T-helper 2 cell (primary cell): Measurements from ENCODE around the gene USP10.
"Not testable (repeated sequence)": the region's sequence is repeated elsewhere in the genome, so short reads cannot be mapped to it uniquely, and the experiment has no call there.

ENCODE experiments used
- DNase-seq, 5 experiments: peaks; one replicate each; pipeline versions ENCODE4 v3.0.0 to v3.0.0-alpha.2; 2012 to 2022

Gene USP10

DNA sequence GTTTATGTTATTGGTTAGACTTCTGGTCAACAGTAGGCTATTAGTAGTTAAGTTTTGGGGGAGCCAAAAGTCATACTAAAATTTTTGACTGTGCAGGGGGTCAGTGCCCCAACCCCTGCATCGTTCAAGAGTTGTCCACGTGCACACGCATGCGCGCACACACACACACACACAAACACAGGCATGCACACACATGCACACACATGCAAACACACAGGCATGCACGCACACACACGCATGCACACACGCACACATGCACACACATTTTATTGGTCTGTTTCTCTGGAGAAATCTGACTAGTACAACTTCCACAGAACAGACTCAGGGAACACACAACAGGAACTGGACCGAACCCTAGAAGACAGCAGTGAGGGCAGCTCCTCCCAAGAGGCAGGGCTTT, 24.4 kb upstream of the USP10 start:
- DNase-seq = no peak

DNA sequence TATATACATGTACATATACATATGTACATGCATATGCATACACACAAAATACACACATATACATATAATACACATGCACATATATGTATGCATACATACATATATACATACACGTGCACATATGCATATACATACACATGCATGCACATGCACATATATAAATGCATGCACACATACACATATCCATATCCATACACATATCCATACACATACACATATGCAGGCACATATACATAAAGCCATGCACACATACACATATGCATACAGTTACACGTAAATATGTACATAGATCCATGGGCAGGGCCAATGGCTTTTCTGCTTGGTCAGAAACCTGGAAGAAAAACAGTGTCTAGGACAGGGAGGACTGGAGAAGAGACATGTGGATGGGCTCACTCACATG, 23.9 kb upstream of the USP10 start:
- no peak for DNase-seq

DNA sequence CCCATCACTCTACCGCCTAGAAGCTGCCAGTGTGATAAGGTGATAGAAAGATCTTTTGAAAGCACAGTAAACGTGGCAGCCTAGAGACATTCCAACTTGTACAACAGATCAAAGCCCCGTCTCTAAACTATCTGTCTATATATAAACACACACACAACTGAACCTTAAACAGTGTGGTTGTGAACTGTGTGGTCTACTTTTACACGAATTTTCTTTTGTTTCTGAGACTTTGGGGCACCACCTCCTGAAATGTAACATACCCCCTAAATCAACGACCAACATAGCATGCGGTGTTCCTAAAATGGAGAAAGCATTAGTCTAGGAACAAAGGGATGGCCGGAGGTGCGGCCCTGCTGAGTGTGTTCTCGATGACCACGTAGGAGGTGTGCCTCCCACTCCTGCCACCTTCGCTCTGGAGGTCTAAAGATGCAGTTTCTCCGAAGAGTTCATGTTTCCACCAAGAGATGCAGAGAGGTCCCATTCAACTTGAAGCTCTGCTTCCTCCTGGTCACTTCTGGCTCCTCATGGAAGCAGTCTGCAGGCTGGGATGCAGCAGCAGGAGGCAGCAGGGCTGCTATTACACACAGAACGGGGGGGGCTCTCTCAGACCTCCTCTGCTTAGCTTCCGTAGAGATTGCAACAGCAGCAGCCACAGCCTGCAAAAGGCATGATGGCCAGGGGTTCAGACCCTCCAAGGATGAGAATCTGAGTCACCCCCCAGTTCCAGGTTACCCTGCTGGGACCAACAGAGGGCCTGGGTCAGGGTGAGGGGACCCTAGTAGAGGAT, 22.6 kb upstream of the USP10 start:
- no peak for DNase-seq

DNA sequence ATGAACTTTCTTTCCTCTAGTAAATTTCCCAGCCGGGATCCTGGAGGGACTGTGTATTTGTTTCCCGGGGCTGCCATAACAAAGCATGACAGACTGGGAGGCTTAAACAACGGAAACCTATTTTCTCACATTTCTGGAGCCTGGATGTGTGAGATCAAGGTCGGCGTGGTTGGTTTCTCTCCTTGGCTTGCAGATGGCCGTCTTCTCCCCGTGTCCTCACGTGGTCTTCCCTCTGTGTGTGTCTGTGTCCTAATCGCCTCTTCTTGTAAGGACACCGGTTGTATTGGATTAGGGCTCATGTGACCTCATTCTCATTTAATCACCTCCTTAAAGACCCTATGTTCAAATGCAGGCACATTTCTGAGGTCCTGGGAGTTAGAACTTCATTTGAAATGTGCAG, 22.0 kb upstream of the USP10 start:
- DNase-seq = no peak

DNA sequence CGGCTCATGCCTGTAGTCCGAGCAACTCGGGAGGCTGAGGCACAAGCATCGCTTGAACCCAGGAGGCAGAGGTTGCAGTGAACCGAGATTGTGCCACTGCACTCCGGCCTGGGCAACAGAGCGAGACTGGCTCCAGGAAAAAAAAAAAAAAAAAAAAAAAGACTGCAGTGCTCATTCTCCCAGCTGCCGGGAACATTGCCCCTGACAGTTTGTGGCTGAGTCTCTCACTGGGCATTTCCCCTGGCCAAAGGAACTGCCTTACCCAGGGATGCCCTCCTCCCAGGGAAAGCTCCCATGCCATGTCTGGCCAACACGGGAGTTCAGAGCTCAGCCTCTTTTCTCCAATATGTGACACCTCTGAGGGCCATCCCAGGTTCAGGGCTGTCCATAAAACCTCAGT, 21.3 kb upstream of the USP10 start:
- no peak for DNase-seq

DNA sequence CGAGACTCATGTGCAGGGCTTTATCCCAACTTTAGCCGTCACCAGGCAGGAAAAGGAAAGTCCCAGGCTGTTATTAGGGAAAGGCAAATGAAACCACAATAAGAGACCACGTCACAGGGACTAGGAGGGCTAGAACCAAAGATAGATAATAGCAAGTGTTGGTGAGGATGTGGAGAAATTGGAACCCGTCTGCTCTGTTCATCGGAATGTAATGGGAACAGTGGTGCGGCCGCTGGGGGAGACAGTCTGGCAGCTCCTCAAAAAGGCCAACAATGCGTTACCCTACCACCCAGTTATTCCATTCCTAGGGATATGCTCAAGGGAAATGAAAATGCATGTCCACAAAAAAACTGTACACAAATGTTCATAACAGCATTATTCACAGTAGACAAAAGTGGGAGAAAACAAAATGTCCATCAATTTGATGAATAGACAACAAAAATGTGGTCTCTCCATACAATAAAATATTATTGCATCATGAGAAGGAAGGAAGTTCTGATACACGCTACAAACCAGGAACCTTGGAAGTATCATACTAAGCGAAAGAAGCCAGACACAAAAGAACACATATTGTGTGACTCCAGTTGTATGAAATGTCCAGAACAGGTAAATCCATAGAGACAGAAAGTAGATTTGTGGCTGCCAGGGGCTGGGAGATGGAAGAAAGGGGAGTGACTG, 19.5 kb upstream of the USP10 start:
- DNase-seq = no peak

DNA sequence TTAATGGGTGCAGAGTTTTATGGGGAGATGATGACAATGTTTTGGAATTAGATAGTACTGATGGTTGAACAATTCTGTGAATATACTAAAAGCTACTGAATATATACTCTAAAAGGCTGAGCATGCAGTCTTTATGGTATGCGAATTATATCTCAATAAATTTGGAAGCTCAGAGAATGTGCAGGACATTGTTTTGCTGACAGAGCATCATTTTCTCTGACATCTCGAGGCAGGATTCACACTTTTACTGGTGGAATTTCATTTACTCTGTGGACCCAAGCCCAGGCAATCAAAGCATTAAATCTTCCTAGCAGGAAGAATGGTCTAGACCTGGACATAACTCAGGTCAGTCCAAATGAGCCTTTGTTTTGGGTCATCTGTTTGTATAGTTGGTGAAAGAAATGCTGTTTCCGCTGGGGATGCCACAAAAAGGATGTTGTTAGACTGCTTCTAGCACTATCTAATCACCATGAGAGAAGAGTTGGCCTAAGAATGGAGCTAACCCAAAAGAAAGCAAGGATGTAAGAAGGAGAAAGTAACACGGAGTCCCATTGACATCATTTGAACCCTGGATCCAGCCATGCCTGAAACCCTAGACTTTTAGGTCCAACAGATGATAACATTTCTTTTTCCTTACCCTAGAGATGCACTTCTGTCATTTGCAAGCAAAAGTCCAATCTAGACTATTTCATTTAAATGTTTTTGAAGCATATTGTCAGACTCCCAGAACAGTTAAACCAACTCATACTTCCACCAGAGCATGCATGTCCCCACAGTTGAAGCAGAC, 18.8 kb upstream of the USP10 start:
- no peak for DNase-seq

DNA sequence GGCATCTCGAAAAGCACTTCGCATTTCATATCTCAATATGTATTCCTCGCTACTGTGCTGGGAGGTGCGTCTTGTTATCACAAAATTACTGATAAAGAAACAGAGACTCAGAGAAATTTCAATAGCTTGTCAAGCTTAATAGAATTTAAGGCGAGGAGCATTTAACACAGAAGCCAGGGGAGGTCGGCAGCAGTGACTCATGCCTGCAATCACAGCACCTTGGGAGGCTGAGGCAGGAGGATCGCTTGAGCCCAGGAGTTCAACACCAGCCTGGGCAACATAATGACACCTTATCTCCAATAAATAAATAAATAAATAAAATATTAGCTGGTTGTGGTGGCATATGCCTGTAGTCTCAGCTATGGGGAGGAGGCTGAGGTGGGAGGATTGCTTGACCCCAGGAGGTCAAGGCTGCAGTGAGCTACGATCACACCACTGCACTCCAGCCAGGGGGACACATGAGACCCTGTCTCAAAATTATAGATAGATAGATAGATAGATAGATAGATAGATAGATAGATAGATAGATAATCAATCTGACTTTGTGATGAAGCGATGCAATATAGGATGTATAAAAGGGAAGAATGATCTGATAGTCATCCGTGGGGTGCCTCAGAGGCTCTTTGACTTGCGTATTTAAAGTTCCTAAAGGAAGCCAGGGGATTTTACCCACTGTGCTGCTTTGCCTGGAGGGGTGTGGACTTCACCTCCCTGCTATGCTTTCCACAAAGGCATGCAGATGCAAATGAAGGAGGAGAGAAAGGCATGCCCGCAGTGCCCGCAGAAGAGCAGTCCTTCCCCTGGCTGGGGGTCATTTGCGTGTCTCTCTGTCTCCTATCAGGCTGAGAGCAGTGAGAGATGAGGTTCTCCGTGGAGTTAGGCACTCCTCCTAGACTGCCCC, 15.9 kb upstream of the USP10 start:
- no peak for DNase-seq

DNA sequence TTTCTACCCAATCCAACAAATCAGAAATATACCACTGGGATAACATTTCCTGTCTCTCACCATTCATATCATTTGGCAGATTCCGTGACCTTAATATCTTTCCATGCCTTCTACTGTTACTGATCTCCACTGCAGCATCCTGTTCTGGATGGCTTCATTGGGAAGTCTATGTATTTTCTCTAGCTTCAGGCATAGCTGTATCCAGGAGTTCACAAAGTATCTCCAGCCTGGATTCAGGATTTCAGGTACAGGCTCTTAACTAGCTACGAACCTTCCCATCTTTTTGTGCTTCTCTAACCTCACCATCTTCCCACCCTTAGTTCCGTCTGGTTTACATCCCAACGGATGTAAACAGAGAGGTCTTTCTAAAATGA, 15.2 kb upstream of the USP10 start:
- DNase-seq = no peak

DNA sequence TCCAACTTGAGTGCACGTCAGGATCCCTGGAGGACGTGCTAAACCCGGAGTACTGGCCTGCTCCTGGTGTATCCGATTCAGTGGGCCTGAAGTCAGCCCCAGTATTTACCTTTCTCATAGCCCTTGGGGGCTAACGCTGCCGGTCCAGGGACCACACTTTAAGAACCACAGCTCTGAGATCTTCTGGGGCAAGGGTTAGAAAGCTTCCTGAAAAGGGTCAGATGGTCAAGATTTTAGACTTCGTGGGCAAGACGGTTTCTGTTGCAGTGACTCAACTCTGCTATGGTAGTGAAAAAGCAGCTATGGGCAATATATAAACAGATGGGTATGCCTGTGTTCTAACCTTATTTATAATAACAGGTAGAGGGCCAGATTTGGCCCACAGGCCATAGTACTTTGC, 14.6 kb upstream of the USP10 start:
- no peak for DNase-seq

DNA sequence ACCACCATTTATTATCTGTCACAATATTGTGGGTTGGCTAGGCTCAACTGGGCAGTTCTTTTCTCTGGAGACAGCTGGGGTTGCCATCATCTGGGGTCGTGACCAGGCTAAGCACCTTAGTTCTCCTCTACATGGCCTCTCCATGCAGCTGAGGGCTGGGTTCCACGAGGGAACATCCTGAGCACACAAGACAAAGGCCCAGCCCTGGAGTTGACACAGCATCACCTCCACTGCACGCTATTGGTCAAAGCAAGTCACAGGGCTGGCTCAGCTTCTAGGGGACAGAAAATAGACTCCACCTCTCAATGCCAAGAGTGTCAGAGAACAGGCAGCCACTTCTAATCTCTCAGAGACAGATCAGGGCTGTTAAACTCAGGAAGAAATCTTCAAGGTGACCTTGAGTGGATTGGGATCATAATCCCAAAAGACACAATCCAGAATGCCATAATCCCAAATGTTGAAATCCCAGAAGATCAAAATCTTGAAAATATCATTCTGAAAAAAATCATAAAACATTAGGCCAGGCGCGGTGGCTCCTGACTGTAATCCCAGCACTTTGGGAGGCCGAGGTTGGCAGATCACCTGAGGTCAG, 13.0 kb upstream of the USP10 start:
- DNase-seq = peak in 1 of 5 experiments; percentile 7

DNA sequence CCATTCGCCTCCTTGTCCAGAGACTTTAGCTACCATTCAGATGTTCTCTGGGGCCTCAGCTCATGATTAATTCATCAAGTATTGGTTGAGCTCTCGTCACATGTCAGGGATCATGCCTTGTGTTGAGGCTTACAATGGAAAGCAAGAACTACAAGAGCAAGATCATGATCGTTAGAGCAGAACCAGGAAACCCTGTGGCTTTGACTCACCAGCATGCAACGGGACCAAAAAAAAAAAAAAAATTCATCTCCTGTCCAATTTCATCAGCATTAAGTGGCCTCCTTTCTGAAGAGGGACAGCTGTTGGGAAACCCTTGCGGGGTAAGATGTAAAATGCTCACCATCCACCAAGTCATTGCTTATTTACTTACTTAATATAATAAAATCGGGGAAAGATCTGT, 12.1 kb upstream of the USP10 start:
- peak in 1 of 5 experiments; percentile 22 for DNase-seq

DNA sequence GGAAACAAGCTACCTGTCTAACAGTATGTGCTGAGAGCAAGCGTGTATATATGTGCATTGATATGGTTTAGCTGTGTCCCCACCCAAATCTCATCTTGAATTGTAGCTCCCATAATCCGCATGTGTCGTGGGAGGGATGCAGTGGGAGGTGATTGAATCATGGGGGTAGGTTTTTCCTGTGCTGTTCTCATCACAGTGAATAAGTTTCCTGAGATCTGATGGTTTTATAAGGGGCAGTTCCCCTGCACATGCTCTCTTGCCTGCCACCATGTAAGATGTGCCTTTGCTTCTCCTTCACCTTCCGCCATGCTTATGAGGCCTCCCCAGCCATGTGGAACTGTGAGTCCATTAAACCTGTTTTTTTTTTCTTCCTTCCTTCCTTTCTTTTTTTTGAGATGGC, 11.6 kb upstream of the USP10 start:
- not testable (repeated sequence) for DNase-seq

DNA sequence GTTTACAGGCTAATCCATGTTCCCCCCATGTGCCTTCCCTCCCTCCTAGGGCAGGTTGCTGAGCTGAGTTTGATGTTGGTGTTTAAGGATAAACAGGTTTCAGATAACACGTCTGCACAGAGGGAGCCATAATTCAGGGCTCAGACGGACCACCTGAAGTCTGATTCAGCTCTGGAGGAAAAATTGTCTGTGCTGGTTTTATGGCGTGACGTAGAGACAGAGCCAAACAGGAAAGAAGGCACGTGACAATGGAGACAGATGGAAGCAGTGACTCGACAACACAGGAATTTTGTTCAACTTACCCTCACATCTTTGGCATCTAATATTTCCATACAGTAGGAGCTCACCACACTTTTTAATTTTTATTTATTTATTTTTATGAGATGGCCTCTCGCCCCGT, 10.7 kb upstream of the USP10 start:
- no peak for DNase-seq

DNA sequence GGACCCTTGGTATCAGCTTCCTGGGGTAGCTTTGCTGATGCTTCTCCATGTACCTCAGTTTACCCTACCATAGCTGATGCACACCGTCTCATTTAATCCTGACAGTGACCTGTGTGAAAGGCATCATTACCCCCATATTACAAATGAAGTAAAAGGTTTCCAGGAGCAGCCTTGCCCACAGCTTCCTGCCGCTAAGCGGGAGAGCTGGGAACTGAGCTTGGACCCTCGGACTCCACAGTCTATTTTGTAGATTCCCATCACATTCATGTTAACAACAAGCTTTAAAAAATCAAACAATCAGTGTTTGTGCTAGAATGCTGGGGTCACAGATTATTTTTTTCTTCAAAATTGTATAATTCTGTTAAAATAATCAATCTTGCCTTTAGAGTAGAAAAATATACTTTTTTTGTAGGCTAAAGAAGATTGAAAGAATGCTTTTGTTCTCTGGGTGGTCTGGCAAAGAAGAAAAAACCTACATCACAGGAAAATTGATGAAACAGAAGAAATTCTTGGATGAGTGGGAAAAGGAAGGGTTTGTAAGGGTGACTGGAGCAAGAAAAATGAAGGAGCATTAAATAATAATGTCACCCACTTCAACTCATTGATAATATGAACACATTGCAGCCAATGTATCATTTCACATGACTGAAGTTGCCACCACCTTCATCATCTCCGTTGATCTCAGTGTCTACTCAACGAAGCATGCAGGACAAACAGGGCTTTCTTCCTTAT, 9.5 kb upstream of the USP10 start:
- no peak for DNase-seq

DNA sequence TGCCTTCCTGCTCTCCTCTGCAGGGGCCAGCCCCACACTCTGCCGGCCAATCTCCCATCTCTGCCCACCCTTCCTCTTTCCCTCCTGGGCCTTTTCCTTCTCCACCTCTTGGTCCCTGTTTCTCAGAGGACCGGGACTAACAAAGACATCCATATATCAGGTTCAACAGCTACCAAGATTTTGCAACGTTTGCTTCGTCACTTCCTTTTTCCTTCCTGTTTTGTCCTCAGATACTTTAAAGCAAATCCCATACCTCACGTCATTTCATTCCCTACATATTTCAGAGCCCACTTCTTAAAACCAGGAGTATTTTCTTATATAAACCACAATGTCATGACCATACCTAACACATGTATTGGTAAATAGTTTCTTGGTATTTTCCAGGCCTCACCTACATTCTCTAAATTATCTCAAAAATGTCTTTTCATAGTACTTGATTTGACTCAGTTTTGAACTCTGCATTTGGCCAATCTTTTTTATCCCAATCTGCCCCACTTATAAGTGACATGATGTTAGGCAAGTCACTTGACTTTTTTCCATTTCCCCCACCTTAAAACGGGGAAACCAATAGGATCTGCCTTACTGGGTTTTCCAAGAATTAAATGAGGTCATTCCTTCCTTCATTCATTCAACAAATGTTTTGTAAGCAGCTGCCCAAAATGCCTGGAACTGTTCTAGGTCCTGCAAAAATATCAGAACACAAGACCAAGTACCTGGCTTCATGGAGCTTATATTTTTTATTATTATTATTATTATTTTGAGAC, 7.2 kb upstream of the USP10 start:
- no peak for DNase-seq

DNA sequence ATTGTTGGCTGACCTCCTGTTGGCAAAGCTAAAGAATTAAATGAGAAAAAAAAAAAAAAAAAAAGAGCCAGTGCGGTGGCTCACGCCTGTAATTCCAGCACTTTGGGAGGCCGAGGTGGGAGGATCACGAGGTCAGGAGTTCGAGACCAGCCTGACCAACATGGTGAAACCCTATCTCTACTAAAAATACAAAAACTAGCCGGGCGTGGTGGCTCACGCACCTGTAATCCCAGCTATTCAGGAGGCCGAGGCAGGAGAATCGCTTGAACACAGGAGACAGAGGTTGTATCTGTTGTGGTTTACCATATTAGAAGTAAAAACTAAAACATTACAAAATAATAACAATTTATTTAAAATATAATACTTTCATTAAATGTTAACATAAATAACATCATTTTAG, 5.9 kb upstream of the USP10 start:
- not testable (repeated sequence) for DNase-seq

DNA sequence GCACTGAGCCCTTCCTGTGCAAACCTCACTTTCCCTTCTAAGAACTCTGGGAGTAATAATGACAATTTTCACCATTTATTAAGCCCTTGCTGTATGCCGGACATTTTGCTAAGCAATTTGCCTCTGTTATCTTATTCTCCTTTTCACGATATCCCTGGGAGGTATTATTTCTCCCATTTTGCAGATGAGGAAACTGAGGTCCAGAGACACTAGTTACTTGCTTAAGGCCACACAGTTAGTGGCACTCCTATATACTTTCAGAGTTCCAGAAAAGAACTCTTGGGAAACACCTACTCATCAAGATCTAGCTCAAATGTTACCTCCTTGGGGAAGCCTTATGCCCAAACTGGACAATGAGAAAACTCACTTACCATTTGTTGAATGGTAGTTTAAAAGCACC, 4.8 kb upstream of the USP10 start:
- DNase-seq = no peak

DNA sequence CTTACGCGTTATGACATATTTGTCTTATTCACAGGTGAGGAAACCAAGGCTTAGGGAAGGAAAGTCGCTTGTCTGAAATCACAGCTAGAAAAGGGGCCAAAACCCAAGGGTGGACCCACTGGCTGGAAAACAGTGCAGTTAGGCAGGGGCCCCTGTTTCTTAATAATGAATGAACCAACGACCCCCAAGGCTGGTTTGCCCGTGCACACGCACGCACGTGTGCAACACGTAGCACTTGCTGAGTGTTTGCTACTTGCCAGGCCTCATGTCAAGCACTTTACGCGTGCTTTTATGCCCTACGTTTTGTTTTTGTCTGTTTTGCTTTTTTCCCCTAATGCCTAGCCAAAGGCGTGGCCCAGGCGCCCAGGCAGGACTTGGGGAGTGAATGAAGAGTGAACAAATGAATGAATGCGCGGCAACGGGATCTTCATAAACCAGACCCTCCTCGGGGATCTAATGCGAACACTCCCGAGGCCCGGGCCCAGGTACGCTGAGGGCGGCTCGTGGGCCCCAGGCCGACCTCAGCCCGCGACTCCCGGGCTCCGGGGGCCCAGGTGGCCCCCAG, 571 bp upstream of the USP10 start:
- DNase-seq = peak in 1 of 5 experiments; percentile 4
